Measurements from ENCODE around the gene OGA.

Gene OGA

GRCh38 chr10:101749047-101750016, 68.9 kb downstream of the OGA start:
- no peak for DNase-seq

DNA sequence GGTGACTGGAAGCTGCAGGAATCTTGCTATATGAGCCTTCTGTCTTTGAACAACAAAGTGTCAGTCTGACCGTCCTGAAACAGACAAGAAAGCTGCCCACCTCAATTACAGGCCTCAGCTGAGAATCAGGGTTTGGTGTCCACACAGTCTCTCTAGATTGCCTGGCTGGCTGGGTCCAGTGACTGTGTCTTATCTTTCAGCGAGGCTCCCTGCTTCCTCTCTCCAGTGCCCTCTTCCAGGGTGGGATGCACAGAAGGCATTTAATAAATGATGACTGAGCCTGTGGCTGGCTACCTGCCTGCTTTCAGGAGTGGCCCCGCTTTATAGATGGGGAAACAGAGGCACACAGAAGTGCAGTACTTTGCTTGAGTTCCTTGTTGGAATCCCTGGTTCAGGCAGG, 69.7 kb downstream of the OGA start:
- no peak for DNase-seq

GRCh38 chr10:101745074-101745696, 73.1 kb downstream of the OGA start:
- DNase-seq, result no peak

GRCh38 chr10:101744267-101744666, 74.0 kb downstream of the OGA start:
- no peak for DNase-seq

DNA sequence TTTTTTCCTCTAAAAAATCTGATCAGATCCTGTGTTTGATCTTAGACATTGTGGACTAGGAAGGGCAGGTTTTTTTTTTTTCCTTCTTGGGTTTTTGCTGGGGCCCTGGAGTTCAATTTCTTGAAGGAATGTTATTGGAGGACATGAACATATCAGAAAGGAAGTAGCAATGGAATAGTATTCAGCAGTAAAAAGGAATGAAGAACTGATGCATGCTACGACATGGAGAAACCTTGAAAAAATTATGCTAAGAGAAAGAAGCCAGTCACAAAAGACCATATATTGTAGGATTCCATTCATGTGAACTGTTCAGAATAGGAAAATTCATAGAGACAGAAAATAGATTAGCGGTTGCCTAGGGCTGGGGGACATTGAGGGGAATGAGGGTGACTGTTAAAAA, 76.3 kb downstream of the OGA start:
- no peak for DNase-seq

- DNase-seq, result no peak
Measured at GRCh38 chr10:101736666-101737065, 81.6 kb downstream of the OGA start.
